Activated CD8-positive, alpha-beta memory T cell treated with anti-CD3 and anti-CD28 coated beads for 1 hour (primary cell): ENCODE measurements around the gene LRFN5.

Source experiments
- DNase-seq, 2 donors: peaks; one replicate each; pipeline ENCODE4 v3.0.0-alpha.2; 2020; ENCODE audit warnings: low read depth in 1 of 2; ENCODE audit errors: extremely low read depth in 1 of 2

LRFN5 gene

GRCh38 chr14:41766772-41767171, 160.1 kb downstream of the LRFN5 start:
- DNase-seq, result no peak

- DNase-seq, result no peak
Measured at GRCh38 chr14:41773536-41774279, 167.0 kb downstream of the LRFN5 start.

GRCh38 chr14:41782511-41782910, 175.8 kb downstream of the LRFN5 start:
- no peak for DNase-seq

- no peak for DNase-seq
Measured at GRCh38 chr14:41783403-41783802, 176.7 kb downstream of the LRFN5 start.

GRCh38 chr14:41785696-41786095, 179.0 kb downstream of the LRFN5 start:
- no peak for DNase-seq

GRCh38 chr14:41799817-41800216, 193.1 kb downstream of the LRFN5 start:
- no peak for DNase-seq

GRCh38 chr14:41805633-41806032, 199.0 kb downstream of the LRFN5 start:
- DNase-seq, result no peak

GRCh38 chr14:41806366-41806975, 199.8 kb downstream of the LRFN5 start:
- DNase-seq, result no peak

- DNase-seq, result no peak
Measured at GRCh38 chr14:41810362-41810761, 203.7 kb downstream of the LRFN5 start.

- no peak for DNase-seq
Measured at GRCh38 chr14:41817626-41818025, 210.9 kb downstream of the LRFN5 start.

- DNase-seq, result no peak
Measured at GRCh38 chr14:41824441-41824840, 217.8 kb downstream of the LRFN5 start.

- DNase-seq, result no peak
Measured at GRCh38 chr14:41825622-41826021, 218.9 kb downstream of the LRFN5 start.

GRCh38 chr14:41830714-41831406, 224.2 kb downstream of the LRFN5 start:
- no peak for DNase-seq

GRCh38 chr14:41839661-41840060, 233.0 kb downstream of the LRFN5 start:
- no peak for DNase-seq

GRCh38 chr14:41859336-41859735, 252.7 kb downstream of the LRFN5 start:
- no peak for DNase-seq

- no peak for DNase-seq
Measured at GRCh38 chr14:41860586-41860985, 253.9 kb downstream of the LRFN5 start.

GRCh38 chr14:41865894-41866293, 259.2 kb downstream of the LRFN5 start:
- DNase-seq, result no peak

GRCh38 chr14:41868396-41868795, 261.7 kb downstream of the LRFN5 start:
- DNase-seq, result no peak

GRCh38 chr14:41872931-41873685, 266.4 kb downstream of the LRFN5 start:
- DNase-seq, result no peak

GRCh38 chr14:41873686-41874317, 267.1 kb downstream of the LRFN5 start:
- DNase-seq, result no peak

GRCh38 chr14:41875116-41875515, 268.4 kb downstream of the LRFN5 start:
- no peak for DNase-seq
